HL-60/S4 treated with retinoic acid at 250 ng/mL for 4 days and 3 days (cell line): ENCODE measurements around the gene KLHL42.
"Not testable (repeated sequence)": the region's sequence is repeated elsewhere in the genome, so short reads cannot be mapped to it uniquely, and the experiment has no call there.

Experiments
- in situ Hi-C: fragments of 300-500 bp; cut with MboI; formaldehyde crosslinking; loops from 2 replicates; pipeline ENCODE4 v1.7.0; 2022; ENCODE audit warnings: low sequenced_read_pairs

KLHL42 gene

GRCh38 chr12:27814411-27814810, 34.4 kb downstream of the KLHL42 start:
- in situ Hi-C loops: no loop called here

GRCh38 chr12:27814851-27815591, 35.0 kb downstream of the KLHL42 start:
- in situ Hi-C loops: no loop called here

- in situ Hi-C loops: no loop called here
Observed at GRCh38 chr12:27817766-27818165, 37.7 kb downstream of the KLHL42 start.

GRCh38 chr12:27818401-27818918, 38.4 kb downstream of the KLHL42 start:
- in situ Hi-C loops: no loop called here

GRCh38 chr12:27820564-27820963, 40.5 kb downstream of the KLHL42 start:
- in situ Hi-C loops: no loop called here

- in situ Hi-C loops: no loop called here
Observed at GRCh38 chr12:27821259-27821973, 41.4 kb downstream of the KLHL42 start.

- in situ Hi-C loops: no loop called here
Observed at GRCh38 chr12:27822076-27822712, 42.2 kb downstream of the KLHL42 start.

- in situ Hi-C loops: no loop called here
Observed at GRCh38 chr12:27823038-27823437, 43.0 kb downstream of the KLHL42 start.

GRCh38 chr12:27824126-27824842, 44.3 kb downstream of the KLHL42 start:
- in situ Hi-C loops: no loop called here

- in situ Hi-C loops: no loop called here
Observed at GRCh38 chr12:27826076-27826475, 46.0 kb downstream of the KLHL42 start.

GRCh38 chr12:27828196-27828595, 48.2 kb downstream of the KLHL42 start:
- in situ Hi-C loops: no loop called here

- in situ Hi-C loops: no loop called here
Observed at GRCh38 chr12:27838543-27839185, 58.6 kb downstream of the KLHL42 start.

GRCh38 chr12:27840229-27840999, 60.4 kb downstream of the KLHL42 start:
- in situ Hi-C loops: no loop called here

GRCh38 chr12:27841392-27841882, 61.4 kb downstream of the KLHL42 start:
- in situ Hi-C loops: no loop called here

- in situ Hi-C loops: no loop called here
Observed at GRCh38 chr12:27843714-27844245, 63.7 kb downstream of the KLHL42 start.

GRCh38 chr12:27844366-27845090, 64.5 kb downstream of the KLHL42 start:
- in situ Hi-C loops: no loop called here

GRCh38 chr12:27845187-27845586, 65.2 kb downstream of the KLHL42 start:
- in situ Hi-C loops: no loop called here

- in situ Hi-C loops: not testable (repeated sequence)
Observed at GRCh38 chr12:27845706-27846105, 65.7 kb downstream of the KLHL42 start.

- in situ Hi-C loops: not testable (repeated sequence)
Observed at GRCh38 chr12:27847293-27847692, 67.3 kb downstream of the KLHL42 start.
